ENCODE results near the gene UNC13B. TPM values are rescaled to one million over a fixed set of nuclear protein-coding genes. Genes with fewer than 3 reads are reported as not detected.

The UNC13B gene
- total and polyA plus RNA-seq, 2 experiments from 2014 or later, result 7.1 to 24.3 TPM

- Histone ChIP-seq H3K9me3 (ENCODE audit: low read depth) (no peaks in the 10 kb centered on the region), H3K4me3 (no peak overlapping the region), H3K4me1 (ENCODE audit: insufficient read depth) (no peaks in the 10 kb centered on the region), H3K36me3 (replicated peaks; ENCODE audit: insufficient read depth, low read depth) (no peaks in the 10 kb centered on the region), H3K79me2 (no peaks in the 10 kb centered on the region), H3K27me3 (no peaks in the 10 kb centered on the region), H2AFZ (no peak overlapping the region), H3K4me2 (no peak overlapping the region), H3K27ac (no peak overlapping the region), H3K9me2 (replicated peaks; ENCODE audit: insufficient read depth) (no peaks in the 10 kb centered on the region), H4K20me1 (ENCODE audit: insufficient read depth, poor library complexity, severe bottlenecking) (no peaks in the 10 kb centered on the region)
- TF ChIP-seq EZH2phosphoT487 (IDR thresholded peaks at IDR 0.05; ENCODE audit: low read depth, severe bottlenecking, unreplicated experiment) (no peak), EZH2 (IDR thresholded peaks at IDR 0.05; ENCODE audit: borderline replicate concordance) (no peak)
- TF ChIP-seq, protein P1, sequence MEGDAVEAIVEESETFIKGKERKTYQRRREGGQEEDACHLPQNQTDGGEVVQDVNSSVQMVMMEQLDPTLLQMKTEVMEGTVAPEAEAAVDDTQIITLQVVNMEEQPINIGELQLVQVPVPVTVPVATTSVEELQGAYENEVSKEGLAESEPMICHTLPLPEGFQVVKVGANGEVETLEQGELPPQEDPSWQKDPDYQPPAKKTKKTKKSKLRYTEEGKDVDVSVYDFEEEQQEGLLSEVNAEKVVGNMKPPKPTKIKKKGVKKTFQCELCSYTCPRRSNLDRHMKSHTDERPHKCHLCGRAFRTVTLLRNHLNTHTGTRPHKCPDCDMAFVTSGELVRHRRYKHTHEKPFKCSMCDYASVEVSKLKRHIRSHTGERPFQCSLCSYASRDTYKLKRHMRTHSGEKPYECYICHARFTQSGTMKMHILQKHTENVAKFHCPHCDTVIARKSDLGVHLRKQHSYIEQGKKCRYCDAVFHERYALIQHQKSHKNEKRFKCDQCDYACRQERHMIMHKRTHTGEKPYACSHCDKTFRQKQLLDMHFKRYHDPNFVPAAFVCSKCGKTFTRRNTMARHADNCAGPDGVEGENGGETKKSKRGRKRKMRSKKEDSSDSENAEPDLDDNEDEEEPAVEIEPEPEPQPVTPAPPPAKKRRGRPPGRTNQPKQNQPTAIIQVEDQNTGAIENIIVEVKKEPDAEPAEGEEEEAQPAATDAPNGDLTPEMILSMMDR (IDR thresholded peaks at IDR 0.05; ENCODE audit: poor library complexity), result no peak
- no peak for DNase-seq (ENCODE audit: low spot score)
- 78% methylated on average over 1 of the region's 1 CpG for WGBS (ENCODE audit: low lambda C conversion rate, missing lambda C conversion rate)
These were observed 194.1 kb downstream of the UNC13B start for GRCh38 chr9:35355939-35356338.

GRCh38 chr9:35357116-35357515 is 195.3 kb downstream of the UNC13B start:
- Histone ChIP-seq H2AFZ (no peak overlapping the region), H3K27ac (no peak overlapping the region), H3K36me3 (replicated peaks; ENCODE audit: insufficient read depth, low read depth) (no peaks in the 10 kb centered on the region), H3K79me2 (no peaks in the 10 kb centered on the region), H3K4me3 (no peak overlapping the region), H3K9me3 (ENCODE audit: low read depth) (no peaks in the 10 kb centered on the region), H4K20me1 (ENCODE audit: insufficient read depth, poor library complexity, severe bottlenecking) (no peaks in the 10 kb centered on the region), H3K9me2 (replicated peaks; ENCODE audit: insufficient read depth) (no peaks in the 10 kb centered on the region), H3K27me3 (no peaks in the 10 kb centered on the region), H3K4me2 (no peak overlapping the region), H3K4me1 (ENCODE audit: insufficient read depth) (no peaks in the 10 kb centered on the region)
- TF ChIP-seq EZH2 (IDR thresholded peaks at IDR 0.05; ENCODE audit: borderline replicate concordance) (no peak), EZH2phosphoT487 (IDR thresholded peaks at IDR 0.05; ENCODE audit: low read depth, severe bottlenecking, unreplicated experiment) (no peak)
- TF ChIP-seq, protein P1 (IDR thresholded peaks at IDR 0.05; ENCODE audit: poor library complexity), result no peak
- 89% methylated on average over 2 of the region's 2 CpGs for WGBS (ENCODE audit: low lambda C conversion rate, missing lambda C conversion rate)
- no peak for DNase-seq (ENCODE audit: low spot score)

GRCh38 chr9:35357826-35358225 is 196.0 kb downstream of the UNC13B start:
- Histone ChIP-seq H3K4me1 (ENCODE audit: insufficient read depth) (no peaks in the 10 kb centered on the region), H3K9me2 (replicated peaks; ENCODE audit: insufficient read depth) (no peaks in the 10 kb centered on the region), H2AFZ (no peak overlapping the region), H3K27me3 (no peaks in the 10 kb centered on the region), H3K27ac (no peak overlapping the region), H3K36me3 (replicated peaks; ENCODE audit: insufficient read depth, low read depth) (no peaks in the 10 kb centered on the region), H3K4me3 (no peak overlapping the region), H3K4me2 (no peak overlapping the region), H3K79me2 (no peaks in the 10 kb centered on the region), H3K9me3 (ENCODE audit: low read depth) (no peaks in the 10 kb centered on the region), H4K20me1 (ENCODE audit: insufficient read depth, poor library complexity, severe bottlenecking) (no peaks in the 10 kb centered on the region)
- WGBS (ENCODE audit: low lambda C conversion rate, missing lambda C conversion rate), result 85% methylated on average over 4 of the region's 4 CpGs
- no peak for TF ChIP-seq EZH2phosphoT487 (IDR thresholded peaks at IDR 0.05; ENCODE audit: low read depth, severe bottlenecking, unreplicated experiment)
- TF ChIP-seq EZH2 (IDR thresholded peaks at IDR 0.05; ENCODE audit: borderline replicate concordance), result no peak
- TF ChIP-seq, protein P1 (IDR thresholded peaks at IDR 0.05; ENCODE audit: poor library complexity), result no peak
- DNase-seq (ENCODE audit: low spot score), result no peak
